MM.1S (cell line): ENCODE measurements around the gene SOST.

Experiments used
- CTCF ChIP-seq: fragments of 300-600 bp; sonication (generic); IDR thresholded peaks from 2 replicates; pipeline ENCODE4 v1.5.1; 2016; ENCODE audit warnings: antibody characterized with exemption, low read length, mixed read lengths
- EZH2 ChIP-seq: fragments of 300-600 bp; sonication (generic); optimal IDR thresholded peaks from 2 replicates; pipeline ENCODE3; 2017; ENCODE audit warnings: low read depth, mild to moderate bottlenecking, antibody characterized with exemption, low read length, mixed read lengths
- EZH2phosphoT487 ChIP-seq: fragments of 300-600 bp; sonication (generic); IDR thresholded peaks from 2 replicates; pipeline ENCODE4 v1.6.1; 2018; ENCODE audit warnings: antibody characterized with exemption, low read length

GRCh38 chr17:43728081-43728480 is 30.5 kb downstream of the SOST start:
- TF ChIP-seq CTCF, result no peak
- TF ChIP-seq EZH2, result no peak
- TF ChIP-seq EZH2phosphoT487, result no peak
